ENCODE data around the gene FRMD6. TPM values are rescaled to one million over a fixed set of nuclear protein-coding genes. Genes with fewer than 3 reads are reported as not detected.

FRMD6 gene
- total RNA-seq, 4 donors from 2014 or later, result 17.8 to 36.8 (median 25.8) TPM

DNA sequence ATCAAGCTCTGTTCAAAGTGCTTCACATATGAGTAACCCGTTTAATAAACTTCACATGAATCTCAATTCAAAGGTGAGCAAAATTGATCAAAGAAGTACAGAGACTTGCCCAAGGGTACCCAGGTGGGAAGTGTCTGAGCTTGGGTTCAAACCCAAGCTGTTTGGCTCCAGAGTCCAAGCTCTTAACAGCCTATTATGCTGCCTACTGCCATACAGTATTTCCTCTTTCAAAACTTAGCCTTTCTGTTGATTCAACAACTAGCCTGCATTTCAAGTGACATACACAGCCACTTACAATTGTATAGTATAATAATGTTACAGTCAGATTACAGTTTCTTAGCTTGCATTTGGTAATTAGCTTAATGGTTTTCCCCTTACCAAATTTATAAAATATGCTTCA, 29.7 kb downstream of the FRMD6 start:
- WGBS, 2 donors, result 84 to 88% methylated on average over 1 of the region's 1 CpG
- DNase-seq, result no peak
- intact Hi-C loops (cut with DNase I), result no loop called here
- no peaks in the 10 kb centered on the region for H3K9me3 ChIP-seq
- H3K27ac ChIP-seq, result no peak overlapping the region
- no peaks in the 10 kb centered on the region for H3K27me3 ChIP-seq
- H3K36me3 ChIP-seq, result no peaks in the 10 kb centered on the region
- TF ChIP-seq, protein P1, sequence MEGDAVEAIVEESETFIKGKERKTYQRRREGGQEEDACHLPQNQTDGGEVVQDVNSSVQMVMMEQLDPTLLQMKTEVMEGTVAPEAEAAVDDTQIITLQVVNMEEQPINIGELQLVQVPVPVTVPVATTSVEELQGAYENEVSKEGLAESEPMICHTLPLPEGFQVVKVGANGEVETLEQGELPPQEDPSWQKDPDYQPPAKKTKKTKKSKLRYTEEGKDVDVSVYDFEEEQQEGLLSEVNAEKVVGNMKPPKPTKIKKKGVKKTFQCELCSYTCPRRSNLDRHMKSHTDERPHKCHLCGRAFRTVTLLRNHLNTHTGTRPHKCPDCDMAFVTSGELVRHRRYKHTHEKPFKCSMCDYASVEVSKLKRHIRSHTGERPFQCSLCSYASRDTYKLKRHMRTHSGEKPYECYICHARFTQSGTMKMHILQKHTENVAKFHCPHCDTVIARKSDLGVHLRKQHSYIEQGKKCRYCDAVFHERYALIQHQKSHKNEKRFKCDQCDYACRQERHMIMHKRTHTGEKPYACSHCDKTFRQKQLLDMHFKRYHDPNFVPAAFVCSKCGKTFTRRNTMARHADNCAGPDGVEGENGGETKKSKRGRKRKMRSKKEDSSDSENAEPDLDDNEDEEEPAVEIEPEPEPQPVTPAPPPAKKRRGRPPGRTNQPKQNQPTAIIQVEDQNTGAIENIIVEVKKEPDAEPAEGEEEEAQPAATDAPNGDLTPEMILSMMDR (IDR thresholded peaks at IDR 0.05), result no peak
- no peak for TF ChIP-seq POLR2A (IDR thresholded peaks at IDR 0.05)
- peaks cover 0 to 7% of the 10 kb centered on the region in 2 donors for H3K4me1 ChIP-seq
- H3K4me3 ChIP-seq (replicated peaks in 1 of 3), result no peak overlapping the region

DNA sequence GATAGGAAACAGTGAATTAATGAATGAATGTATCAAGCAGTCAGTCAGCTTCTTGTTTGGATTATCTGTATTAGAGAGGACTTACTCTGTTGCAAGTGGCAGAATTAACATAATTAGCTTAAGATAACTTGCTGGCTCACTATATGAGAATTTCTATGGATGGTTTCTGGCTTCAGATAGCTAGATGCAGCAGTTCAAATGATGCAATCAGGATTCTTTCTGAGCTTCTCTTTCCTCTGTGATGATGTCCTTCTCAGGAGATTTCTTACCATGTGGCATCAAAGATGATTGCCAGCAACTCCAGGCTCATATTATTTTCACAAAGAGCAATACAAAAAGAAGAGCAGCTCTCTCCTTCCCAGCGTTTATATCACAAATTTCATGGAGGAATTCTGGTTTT, 30.7 kb downstream of the FRMD6 start:
- no peaks in the 10 kb centered on the region for H3K27me3 ChIP-seq
- TF ChIP-seq POLR2A (IDR thresholded peaks at IDR 0.05), result no peak
- TF ChIP-seq, protein P1 (IDR thresholded peaks at IDR 0.05), result no peak
- no peak for DNase-seq
- peaks cover 0 to 7% of the 10 kb centered on the region in 2 donors for H3K4me1 ChIP-seq
- WGBS, 2 donors, result 87 to 100% methylated on average over 1 of the region's 1 CpG
- H3K4me3 ChIP-seq (replicated peaks in 1 of 3), result no peak overlapping the region
- intact Hi-C loops (cut with DNase I), result no loop called here
- H3K27ac ChIP-seq, result no peak overlapping the region
- H3K36me3 ChIP-seq, result no peaks in the 10 kb centered on the region
- H3K9me3 ChIP-seq, result no peaks in the 10 kb centered on the region

DNA sequence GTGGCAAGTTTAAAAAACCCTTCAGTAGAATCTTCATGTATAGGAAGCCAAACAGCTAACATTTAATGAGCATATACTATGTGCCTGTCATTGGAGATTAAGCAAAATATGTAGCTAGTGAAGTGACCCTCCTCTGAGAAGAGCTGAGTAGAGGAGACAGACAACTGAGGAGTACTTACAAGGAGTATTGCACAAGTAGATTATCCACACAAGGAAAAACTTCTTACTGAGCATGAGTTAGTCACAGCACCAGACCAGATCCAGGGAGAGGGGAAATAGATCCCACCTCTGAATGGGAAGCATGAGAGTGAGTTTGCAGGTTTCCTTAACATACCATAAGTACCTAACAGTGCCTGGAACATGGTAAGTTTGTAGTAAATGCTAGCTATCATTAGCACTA, 33.0 kb downstream of the FRMD6 start:
- DNase-seq, result no peak
- H3K36me3 ChIP-seq, result no peaks in the 10 kb centered on the region
- no peaks in the 10 kb centered on the region for H3K27me3 ChIP-seq
- no peak overlapping the region for H3K27ac ChIP-seq
- H3K4me1 ChIP-seq, result peaks cover 0 to 5% of the 10 kb centered on the region in 2 donors
- H3K4me3 ChIP-seq (replicated peaks in 1 of 3), result no peak overlapping the region
- intact Hi-C loops (cut with DNase I), result no loop called here
- TF ChIP-seq, protein P1 (IDR thresholded peaks at IDR 0.05), result no peak
- TF ChIP-seq POLR2A (IDR thresholded peaks at IDR 0.05), result no peak
- no peaks in the 10 kb centered on the region for H3K9me3 ChIP-seq

DNA sequence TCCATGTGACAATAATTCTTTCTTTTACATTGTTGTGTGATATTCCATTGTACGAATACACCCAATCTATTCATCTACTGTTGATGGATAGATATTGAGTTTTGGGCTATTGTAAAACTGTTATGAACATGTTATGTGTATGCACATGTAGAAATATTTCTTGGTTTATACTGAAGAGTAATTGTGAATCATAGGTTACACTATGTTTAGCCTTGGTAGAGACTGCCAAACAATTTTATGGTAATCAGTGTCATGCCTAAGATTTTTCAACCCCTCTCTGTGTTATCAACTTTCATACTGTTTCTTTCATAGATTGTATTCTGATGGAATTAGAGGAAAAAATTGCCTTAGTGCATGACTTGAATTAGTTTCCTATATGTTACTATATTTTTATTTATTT, 39.5 kb downstream of the FRMD6 start:
- 95 to 98% methylated on average over 1 of the region's 1 CpG for WGBS, 2 donors
- Histone ChIP-seq H3K36me3 (no peaks in the 10 kb centered on the region), H3K27me3 (no peaks in the 10 kb centered on the region), H3K9me3 (no peaks in the 10 kb centered on the region), H3K4me3 (replicated peaks in 1 of 3) (no peak overlapping the region), H3K27ac (no peak overlapping the region), H3K4me1 (no peaks in the 10 kb centered on the region)
- TF ChIP-seq POLR2A (IDR thresholded peaks at IDR 0.05), result no peak
- TF ChIP-seq, protein P1 (IDR thresholded peaks at IDR 0.05), result no peak
- DNase-seq, result no peak
- intact Hi-C loops (cut with DNase I), result no loop called here

DNA sequence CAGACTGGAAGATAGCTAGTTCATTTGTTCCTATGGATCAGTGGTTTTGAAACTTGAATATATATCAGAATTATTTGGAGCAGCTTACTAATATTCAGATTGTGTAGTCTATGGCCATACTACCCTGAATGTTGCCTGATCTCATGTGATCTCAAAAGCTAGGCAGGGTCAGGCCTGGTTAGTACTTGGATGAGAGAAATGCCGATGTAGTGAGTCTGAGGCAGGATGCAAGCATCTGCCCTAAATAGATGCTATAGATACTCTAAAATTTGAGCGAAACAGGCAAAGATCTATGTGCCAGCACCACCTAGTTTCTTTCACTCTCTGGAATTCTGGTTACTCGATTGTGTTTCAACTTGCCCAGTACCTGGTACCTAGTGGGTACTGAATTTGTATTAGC, 40.9 kb downstream of the FRMD6 start:
- intact Hi-C loops (cut with DNase I), result no loop called here
- Histone ChIP-seq H3K4me1 (no peaks in the 10 kb centered on the region), H3K36me3 (no peaks in the 10 kb centered on the region), H3K9me3 (no peaks in the 10 kb centered on the region), H3K4me3 (replicated peaks in 1 of 3) (no peak overlapping the region), H3K27me3 (no peaks in the 10 kb centered on the region), H3K27ac (no peak overlapping the region)
- TF ChIP-seq, protein P1 (IDR thresholded peaks at IDR 0.05), result no peak
- TF ChIP-seq POLR2A (IDR thresholded peaks at IDR 0.05), result no peak
- WGBS, 2 donors, result 96 to 98% methylated on average over 3 of the region's 3 CpGs
- no peak for DNase-seq

Data from thyroid gland (tissue), 4 donors.